ENCODE measurements around the gene ADCYAP1.
A peak's percentile ranks its signal among the peaks of the same experiment; 100 is the strongest.
"Not testable (repeated sequence)": the region's sequence is repeated elsewhere in the genome, so short reads cannot be mapped to it uniquely, and the experiment has no call there.

ADCYAP1 gene

GRCh38 chr18:904218-905090, at the start of gene ADCYAP1:
Gene ADCYAP1, plus strand, starts transcription at chr18:904871. Its CDS starts 516 bp downstream, at chr18:905387.
- DNase-seq (ENCODE audit: low read depth in 2 of 2): no peak

- no peak for DNase-seq (ENCODE audit: low read depth in 2 of 2)
Observed at GRCh38 chr18:857986-858385, 46.7 kb upstream of the ADCYAP1 start.

GRCh38 chr18:864872-865273, 39.8 kb upstream of the ADCYAP1 start:
- DNase-seq (ENCODE audit: low read depth in 2 of 2): peak; percentile 14 to 30

GRCh38 chr18:867257-867656, 37.4 kb upstream of the ADCYAP1 start:
- no peak for DNase-seq (ENCODE audit: low read depth in 2 of 2)

GRCh38 chr18:873426-873825, 31.2 kb upstream of the ADCYAP1 start:
- DNase-seq (ENCODE audit: low read depth in 2 of 2): not testable (repeated sequence)

GRCh38 chr18:875912-876311, 28.8 kb upstream of the ADCYAP1 start:
- no peak for DNase-seq (ENCODE audit: low read depth in 2 of 2)

GRCh38 chr18:877238-877637, 27.4 kb upstream of the ADCYAP1 start:
- DNase-seq (ENCODE audit: low read depth in 2 of 2): no peak

- no peak for DNase-seq (ENCODE audit: low read depth in 2 of 2)
Observed at GRCh38 chr18:886076-886475, 18.6 kb upstream of the ADCYAP1 start.

GRCh38 chr18:887716-888115, 17.0 kb upstream of the ADCYAP1 start:
- no peak for DNase-seq (ENCODE audit: low read depth in 2 of 2)

- no peak for DNase-seq (ENCODE audit: low read depth in 2 of 2)
Observed at GRCh38 chr18:892316-892715, 12.4 kb upstream of the ADCYAP1 start.

- DNase-seq (ENCODE audit: low read depth in 2 of 2): no peak
Observed at GRCh38 chr18:896315-896714, 8.4 kb upstream of the ADCYAP1 start.

- DNase-seq (ENCODE audit: low read depth in 2 of 2): no peak
Observed at GRCh38 chr18:901761-902160, 2.9 kb upstream of the ADCYAP1 start.

- no peak for DNase-seq (ENCODE audit: low read depth in 2 of 2)
Observed at GRCh38 chr18:902229-902628, 2.4 kb upstream of the ADCYAP1 start.

- DNase-seq (ENCODE audit: low read depth in 2 of 2): no peak
Observed at GRCh38 chr18:903701-904100, 970 bp upstream of the ADCYAP1 start.

GRCh38 chr18:905307-905947, 756 bp downstream of the ADCYAP1 start:
- DNase-seq (ENCODE audit: low read depth in 2 of 2): no peak

- no peak for DNase-seq (ENCODE audit: low read depth in 2 of 2)
Observed at GRCh38 chr18:905948-906415, 1.3 kb downstream of the ADCYAP1 start.

GRCh38 chr18:906416-907114, 1.9 kb downstream of the ADCYAP1 start:
- DNase-seq (ENCODE audit: low read depth in 2 of 2): no peak

GRCh38 chr18:907115-907884, 2.6 kb downstream of the ADCYAP1 start:
- DNase-seq (ENCODE audit: low read depth in 2 of 2): no peak

GRCh38 chr18:907885-908757, 3.5 kb downstream of the ADCYAP1 start:
- DNase-seq (ENCODE audit: low read depth in 2 of 2): no peak

Data from activated CD8-positive, alpha-beta memory T cell treated with anti-CD3 and anti-CD28 coated beads for 4 hours (primary cell).